Measurements from ENCODE around the gene ADAM10. TPM values are rescaled to one million over a fixed set of nuclear protein-coding genes. Genes with fewer than 3 reads are reported as not detected.

Gene ADAM10
- total and polyA plus RNA-seq, 2 of the 8 experiments (the other 6 are each of a cell fraction or from before 2014, with no cell fraction given), result 46.5 to 163 TPM

- Histone ChIP-seq H3K23me2 (ENCODE audit: low read depth, low read length) (0 out of 2 replicates have a peak, but pooled peaks cover 2% of the 10 kb centered on the region), H3K79me1 (ENCODE audit: low read depth, low read length) (no peaks in the 10 kb centered on the region), H2BK120ac (replicated peaks; ENCODE audit: low read depth, low read length) (no peak overlapping the region), H3K4ac (replicated peaks; ENCODE audit: insufficient read length, low read depth, low read length) (no peak overlapping the region), H2BK15ac (ENCODE audit: low read length) (no peak overlapping the region), H4K91ac (replicated peaks; ENCODE audit: insufficient read length, low read length) (no peak overlapping the region), H2BK5ac (ENCODE audit: low read depth, low read length) (no peak overlapping the region), H3K4me1 (replicated peaks in 1 of 4; ENCODE audit: control insufficient read depth in 3 of 4, insufficient read depth in 4 of 4, low read length in 3 of 4) (no peaks in the 10 kb centered on the region), H3K9ac (replicated peaks in 1 of 4; ENCODE audit: extremely low read depth in 1 of 4, low read depth in 3 of 4, low read length in 3 of 4) (no peak overlapping the region), H2BK12ac (ENCODE audit: low read depth, low read length) (no peak overlapping the region), H3K56ac (replicated peaks; ENCODE audit: insufficient read length, low read depth, low read length) (no peak overlapping the region), H3K9me3 (ENCODE audit: insufficient read depth in 2 of 2, low read depth in 1 of 2, low read length in 1 of 2) (no peaks in the 10 kb centered on the region), H4K5ac (ENCODE audit: insufficient read length, low read depth, low read length) (no peak overlapping the region), H4K8ac (ENCODE audit: extremely low read depth, insufficient read depth, low read length) (no peak overlapping the region), H2AFZ (ENCODE audit: low read length) (no peak overlapping the region), H2BK20ac (ENCODE audit: low read length) (no peak overlapping the region), H3K4me2 (ENCODE audit: insufficient read depth in 1 of 2, low read depth in 2 of 2, low read length in 2 of 2) (no peak overlapping the region), H3K4me3 (ENCODE audit: extremely low read depth in 1 of 4, insufficient read depth in 2 of 4, low read depth in 3 of 4, low read length in 4 of 4) (no peak overlapping the region), H4K20me1 (replicated peaks in 1 of 2; ENCODE audit: control insufficient read depth in 1 of 2, insufficient read depth in 2 of 2, low read length in 2 of 2) (no peaks in the 10 kb centered on the region), H3K23ac (ENCODE audit: insufficient read length) (no peak overlapping the region), H2AK5ac (ENCODE audit: low read depth, low read length) (no peak overlapping the region), H3K14ac (ENCODE audit: insufficient read length) (no peak overlapping the region), H3K36me3 (ENCODE audit: control insufficient read depth in 2 of 4, insufficient read depth in 4 of 4, low read length in 3 of 4) (no peaks in the 10 kb centered on the region), H3K18ac (ENCODE audit: extremely low read depth, low read length) (no peak overlapping the region), H3K27ac (ENCODE audit: low read depth, low read length) (no peak overlapping the region), H3K79me2 (ENCODE audit: control insufficient read depth in 1 of 2, insufficient read depth in 2 of 2, low read length in 2 of 2) (no peaks in the 10 kb centered on the region), H3K27me3 (replicated peaks in 1 of 4; ENCODE audit: control insufficient read depth in 3 of 4, extremely low read depth in 1 of 4, insufficient read depth in 3 of 4, low read length in 3 of 4) (no peaks in the 10 kb centered on the region)
- no peak for DNase-seq (ENCODE audit: low read depth in 1 of 2, low spot score in 2 of 2)
- TF ChIP-seq ATF3 (IDR thresholded peaks at IDR 0.05; ENCODE audit: insufficient read depth, low read depth, low read length) (no peak), EGR1 (IDR thresholded peaks at IDR 0.05; ENCODE audit: borderline replicate concordance, low read depth, low read length) (no peak)
- ChIA-PET POLR2A (ENCODE audit: partially characterized antibody) (no interaction called here), CTCF (ENCODE audit: partially characterized antibody) (interaction anchor here (0.6 to 1.7 kb wide), 3 partner anchors 18 to 76 kb away, joined by 3 to 4 read pairs (median 3); no protein-coding TSS in a partner anchor)
- WGBS, 2 experiments (ENCODE audit: extremely low coverage in 1 of 2, insufficient coverage in 1 of 2, insufficient read length in 1 of 2, insufficient replicate concordance in 2 of 2, low coverage in 1 of 2, low lambda C conversion rate in 2 of 2, missing lambda C conversion rate in 1 of 2), result 95% methylated on average over 18 of the region's 18 CpGs; no CpG with 5 or more reads in 1 of the 2 experiments
- no peak for FAIRE-seq
Observed at GRCh38 chr15:58545307-58546065, 204.0 kb downstream of the ADAM10 start.

Data from H1 (cell line).